Renal cortical epithelial cell (primary cell): ENCODE data around the gene TMEM121. TPM values are rescaled to one million over a fixed set of nuclear protein-coding genes. Genes with fewer than 3 reads are reported as not detected.
"Not testable (repeated sequence)": the region's sequence is repeated elsewhere in the genome, so short reads cannot be mapped to it uniquely, and the experiment has no call there.

Experiments
- DNase-seq: peaks from one replicate; pipeline ENCODE4 v3.0.0-alpha.2; 2011; ENCODE audit warnings: low read depth
- total RNA-seq: library from RNA; depleted of rRNA; stranded (reverse); fragments of >200 nt; gene quantifications from 2 replicates; pipeline ENCODE4 v1.2.3, GENCODE V29; 2014

TMEM121 gene
- total RNA-seq, 1 donor from 2014 or later = 8.4 TPM

GRCh38 chr14:105570482-105570881 lies 44.1 kb downstream of the TMEM121 start:
- DNase-seq = no peak

DNA sequence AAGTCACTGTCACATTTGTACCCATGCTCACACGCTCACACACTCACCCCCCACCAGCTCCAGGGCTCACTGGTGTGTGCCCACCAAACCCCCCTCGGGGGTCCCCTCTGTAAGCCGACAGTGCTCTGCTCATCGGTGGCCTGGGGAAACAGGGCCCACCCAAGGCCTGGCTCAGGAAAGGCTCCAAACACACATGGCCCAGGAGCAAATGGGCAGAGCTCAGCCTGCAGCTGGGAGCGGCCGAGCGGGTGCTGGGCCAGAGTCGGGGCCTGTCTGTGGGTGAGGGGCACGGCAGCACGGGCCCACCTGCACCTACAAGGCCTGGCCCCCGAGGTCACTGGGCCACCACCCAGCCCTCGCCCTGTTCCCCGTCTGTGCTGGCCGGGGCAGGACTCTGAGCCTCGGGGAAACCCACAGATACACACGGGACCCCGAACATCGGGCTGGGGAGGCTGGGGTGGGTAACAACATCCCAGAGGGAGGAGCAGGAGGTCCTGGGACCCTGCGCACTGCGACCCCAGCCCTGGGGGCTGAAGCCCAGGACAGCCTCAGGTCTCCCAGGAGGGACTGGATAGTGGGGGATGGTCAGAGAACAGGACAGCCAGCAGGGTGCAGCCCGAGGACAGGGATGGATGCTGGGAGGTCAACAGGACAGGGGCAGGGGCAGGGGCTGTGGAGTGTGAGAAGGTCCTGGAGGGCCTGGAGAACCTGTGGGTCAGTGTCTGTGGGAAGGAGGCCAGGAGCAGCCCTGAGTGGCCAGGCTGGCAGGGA lies 45.0 kb downstream of the TMEM121 start:
- not testable (repeated sequence) for DNase-seq

GRCh38 chr14:105572063-105572462 lies 45.7 kb downstream of the TMEM121 start:
- DNase-seq = not testable (repeated sequence)

DNA sequence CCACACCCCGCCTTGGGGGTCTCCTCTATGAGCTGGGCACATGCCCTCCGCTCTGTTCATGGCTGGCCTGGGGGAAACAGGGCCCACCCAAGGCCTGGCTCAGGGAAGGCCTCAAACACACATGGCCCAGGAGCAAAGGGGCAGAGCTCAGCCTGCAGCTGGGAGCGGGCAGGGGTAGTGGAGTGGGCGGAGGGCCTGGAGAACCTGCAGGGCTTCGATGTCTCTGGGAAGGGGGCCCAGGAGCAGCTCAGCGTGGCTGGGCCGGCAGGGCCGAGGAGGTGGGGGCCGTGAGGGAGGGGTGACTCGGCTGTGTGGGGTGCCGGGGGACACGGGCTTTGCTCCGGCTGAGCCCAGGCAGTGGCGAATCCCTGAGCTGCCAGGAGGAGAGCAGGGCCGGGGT lies 47.5 kb downstream of the TMEM121 start:
- DNase-seq = not testable (repeated sequence)

DNA sequence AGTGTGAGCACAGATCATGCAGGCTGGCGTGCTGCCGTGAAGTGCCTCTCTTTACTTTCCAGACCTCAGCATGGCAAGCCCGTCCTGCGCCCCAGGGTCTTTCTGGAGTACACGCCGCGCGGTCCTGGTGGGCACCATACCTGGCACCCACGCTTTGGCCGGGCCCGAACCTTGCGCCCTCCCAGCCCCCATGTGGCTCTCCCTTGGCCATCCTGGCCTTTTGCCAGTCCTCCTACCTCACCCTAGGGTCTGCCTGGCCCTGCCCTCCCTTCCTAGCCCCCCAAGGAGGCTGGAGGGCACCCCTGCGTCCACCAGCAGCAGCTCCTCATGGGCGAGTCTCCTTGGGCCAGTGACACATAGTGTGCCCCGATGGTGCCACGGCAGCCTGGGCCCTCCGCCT lies 48.0 kb downstream of the TMEM121 start:
- DNase-seq = not testable (repeated sequence)

DNA sequence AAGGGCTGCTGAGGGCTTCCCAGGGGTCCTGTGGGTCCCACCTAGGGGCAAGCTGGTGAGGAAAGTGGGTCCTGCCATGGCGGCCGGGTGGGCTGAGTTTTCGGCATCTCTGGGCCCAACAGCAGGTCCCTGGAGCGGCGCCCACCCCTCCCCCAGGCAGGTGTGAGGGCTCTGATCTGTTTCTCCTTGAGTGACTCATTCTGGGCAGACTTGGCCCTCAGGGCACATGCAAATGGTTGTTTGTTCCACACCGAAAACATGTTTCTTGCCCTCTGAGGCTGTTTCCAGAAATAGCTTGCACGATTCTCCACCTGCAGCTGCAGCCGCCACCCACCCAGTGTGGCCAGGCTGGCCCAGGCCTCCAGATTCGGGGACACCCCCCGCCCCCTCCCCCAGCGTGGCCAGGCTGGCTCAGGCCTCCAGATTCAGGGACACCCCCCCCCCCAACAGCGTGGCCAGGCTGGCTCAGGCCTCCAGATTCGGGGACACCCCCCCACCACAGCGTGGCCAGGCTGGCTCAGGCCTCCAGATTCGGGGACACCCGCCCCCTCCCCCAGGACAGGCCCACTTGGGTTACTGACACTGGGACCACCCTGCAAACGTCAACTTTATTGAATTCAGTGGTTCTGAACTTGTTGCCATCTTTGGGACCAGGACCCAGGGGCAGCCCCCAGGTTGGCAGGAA lies 48.8 kb downstream of the TMEM121 start:
- not testable (repeated sequence) for DNase-seq

GRCh38 chr14:105576525-105577088 lies 50.2 kb downstream of the TMEM121 start:
- DNase-seq = no peak

GRCh38 chr14:105577314-105577861 lies 51.0 kb downstream of the TMEM121 start:
- DNase-seq = no peak

- no peak for DNase-seq
These were observed 51.7 kb downstream of the TMEM121 start for GRCh38 chr14:105578070-105578469.

DNA sequence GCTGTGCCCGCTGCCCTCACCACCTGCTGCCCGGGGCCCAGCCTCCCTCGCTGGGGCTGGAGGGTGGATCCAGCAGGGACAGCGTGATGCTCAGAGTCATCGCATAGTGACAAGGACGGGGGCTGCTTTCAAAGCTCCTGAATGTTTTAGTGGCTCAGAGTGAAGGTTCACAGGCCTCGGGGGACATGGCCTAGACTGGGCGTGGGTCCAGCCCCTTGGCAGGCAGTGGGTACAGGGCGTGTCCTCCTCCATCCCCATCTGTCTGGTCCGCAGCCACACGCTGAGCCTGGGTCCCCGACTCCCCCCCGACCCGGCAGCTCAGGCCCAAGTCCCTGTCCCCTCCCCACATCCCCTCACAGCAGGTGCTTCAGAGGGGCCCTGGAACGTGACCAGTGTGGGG lies 52.8 kb downstream of the TMEM121 start:
- not testable (repeated sequence) for DNase-seq

Other genes with a start within 250 kb of the TMEM121 start
- gene BRF1, start 225.6 kb upstream of the TMEM121 start, total RNA-seq = 23.4 and 47.9 TPM in 2 replicates
- 31.4 and 67.7 TPM in 2 replicates for gene PACS2, start 211.8 kb upstream of the TMEM121 start, total RNA-seq
- under 0.01 and 0.60 TPM in 2 replicates for gene TEX22, start 128.0 kb upstream of the TMEM121 start, total RNA-seq
- 14.6 and 47.3 TPM in 2 replicates for gene MTA1, start 106.8 kb upstream of the TMEM121 start, total RNA-seq
- gene CRIP2, start 51.8 kb upstream of the TMEM121 start, total RNA-seq = 76.6 and 206 TPM in 2 replicates
- 0.87 and 12.2 TPM in 2 replicates for gene CRIP1, start 39.7 kb upstream of the TMEM121 start, total RNA-seq
- 7.2 and 7.6 TPM in 2 replicates for gene TEDC1, start 35.3 kb upstream of the TMEM121 start, total RNA-seq